Nephron progenitor cell (in vitro differentiated cells): ENCODE results near the gene NEU1.
"Not testable (repeated sequence)": the region's sequence is repeated elsewhere in the genome, so short reads cannot be mapped to it uniquely, and the experiment has no call there.

Experiments
- DNase-seq: peaks from one replicate; pipeline ENCODE4 v3.0.0; 2021
- H3K27ac Mint-ChIP-seq: 2 replicates; pipeline ENCODE4 v1.8.0; 2021; ENCODE audit warnings: mild to moderate bottlenecking, moderate library complexity, mixed read lengths
- H3K27me3 Mint-ChIP-seq: 2 replicates; pipeline ENCODE4 v1.8.0; 2021; ENCODE audit warnings: mild to moderate bottlenecking, low read depth, mixed read lengths; ENCODE audit not compliant: poor library complexity
- H3K36me3 Mint-ChIP-seq: 2 replicates; pipeline ENCODE4 v1.8.0; 2021; ENCODE audit warnings: low read depth, mixed read lengths
- H3K4me1 Mint-ChIP-seq: 2 replicates; pipeline ENCODE4 v1.8.0; 2021; ENCODE audit warnings: mixed read lengths
- H3K4me3 Mint-ChIP-seq: 2 replicates; pipeline ENCODE4 v1.8.0; 2021; ENCODE audit warnings: mild to moderate bottlenecking, moderate library complexity, mixed read lengths
- H3K9me3 Mint-ChIP-seq: 2 replicates; pipeline ENCODE4 v1.8.0; 2021; ENCODE audit warnings: mild to moderate bottlenecking, moderate library complexity, mixed read lengths
- TF ChIP-seq, protein P1 (sequence below): fragments of 200-600 bp; sonication (generic); IDR thresholded peaks from 2 replicates; pipeline ENCODE4 v1.5.0; 2021; ENCODE audit warnings: antibody characterized with exemption

NEU1 gene

DNA sequence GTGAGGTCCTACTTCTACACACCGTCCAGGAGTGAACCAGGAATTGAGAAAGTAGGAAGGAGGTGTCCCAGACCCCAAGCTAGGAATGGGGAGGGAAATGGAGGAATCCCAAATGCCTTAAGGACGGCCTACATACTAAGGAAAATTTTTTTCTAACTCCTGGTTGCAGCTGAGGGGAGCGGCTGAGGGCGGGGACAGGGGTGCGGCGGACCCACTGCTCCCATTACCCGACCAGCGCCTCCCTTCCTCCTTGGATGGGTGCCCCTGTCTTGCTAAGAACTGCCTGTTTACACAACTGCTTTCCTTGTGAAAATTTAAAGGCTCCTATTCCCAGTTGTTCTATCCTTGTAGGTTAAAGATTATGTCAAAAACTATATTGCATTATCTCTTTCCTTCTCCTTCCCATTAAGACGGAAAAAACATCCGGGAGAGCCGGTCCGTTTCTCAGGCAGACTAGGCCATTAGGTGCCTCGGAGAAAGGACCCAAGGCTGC lies 35.8 kb downstream of the NEU1 start:
- Mint-ChIP-seq H3K4me1 (peaks cover 57% of the 10 kb centered on the region), H3K36me3 (peaks cover 7% of the 10 kb centered on the region), H3K27ac (peak overlapping the region; percentile 98), H3K9me3 (peaks cover 5% of the 10 kb centered on the region), H3K27me3 (peaks cover 4% of the 10 kb centered on the region), H3K4me3 (peak overlapping the region; percentile 92)
- TF ChIP-seq, protein P1, sequence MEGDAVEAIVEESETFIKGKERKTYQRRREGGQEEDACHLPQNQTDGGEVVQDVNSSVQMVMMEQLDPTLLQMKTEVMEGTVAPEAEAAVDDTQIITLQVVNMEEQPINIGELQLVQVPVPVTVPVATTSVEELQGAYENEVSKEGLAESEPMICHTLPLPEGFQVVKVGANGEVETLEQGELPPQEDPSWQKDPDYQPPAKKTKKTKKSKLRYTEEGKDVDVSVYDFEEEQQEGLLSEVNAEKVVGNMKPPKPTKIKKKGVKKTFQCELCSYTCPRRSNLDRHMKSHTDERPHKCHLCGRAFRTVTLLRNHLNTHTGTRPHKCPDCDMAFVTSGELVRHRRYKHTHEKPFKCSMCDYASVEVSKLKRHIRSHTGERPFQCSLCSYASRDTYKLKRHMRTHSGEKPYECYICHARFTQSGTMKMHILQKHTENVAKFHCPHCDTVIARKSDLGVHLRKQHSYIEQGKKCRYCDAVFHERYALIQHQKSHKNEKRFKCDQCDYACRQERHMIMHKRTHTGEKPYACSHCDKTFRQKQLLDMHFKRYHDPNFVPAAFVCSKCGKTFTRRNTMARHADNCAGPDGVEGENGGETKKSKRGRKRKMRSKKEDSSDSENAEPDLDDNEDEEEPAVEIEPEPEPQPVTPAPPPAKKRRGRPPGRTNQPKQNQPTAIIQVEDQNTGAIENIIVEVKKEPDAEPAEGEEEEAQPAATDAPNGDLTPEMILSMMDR: no peak
- DNase-seq: peak; percentile 45

DNA sequence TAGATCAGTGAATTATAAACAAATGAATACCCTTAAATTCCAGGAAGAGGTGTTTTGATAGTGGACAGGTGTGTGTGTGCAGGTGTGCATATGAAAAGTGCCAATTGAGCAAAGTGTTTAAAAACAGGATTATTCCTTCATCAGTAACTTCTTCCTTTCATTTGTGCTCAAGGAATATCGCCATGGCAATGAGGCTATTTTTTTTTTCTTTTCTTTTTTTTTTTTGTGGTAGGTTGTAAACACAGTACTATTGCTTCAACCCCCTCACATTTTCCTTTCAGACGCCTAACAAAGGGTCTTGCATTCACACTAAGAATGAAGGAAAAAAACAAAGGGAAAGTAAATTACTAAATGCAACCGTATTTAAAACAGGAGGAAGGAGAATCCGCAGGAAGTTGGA lies 37.1 kb downstream of the NEU1 start:
- Mint-ChIP-seq H3K4me3 (peak overlapping the region; percentile 92), H3K27me3 (peaks cover 4% of the 10 kb centered on the region), H3K27ac (no peak overlapping the region)

DNA sequence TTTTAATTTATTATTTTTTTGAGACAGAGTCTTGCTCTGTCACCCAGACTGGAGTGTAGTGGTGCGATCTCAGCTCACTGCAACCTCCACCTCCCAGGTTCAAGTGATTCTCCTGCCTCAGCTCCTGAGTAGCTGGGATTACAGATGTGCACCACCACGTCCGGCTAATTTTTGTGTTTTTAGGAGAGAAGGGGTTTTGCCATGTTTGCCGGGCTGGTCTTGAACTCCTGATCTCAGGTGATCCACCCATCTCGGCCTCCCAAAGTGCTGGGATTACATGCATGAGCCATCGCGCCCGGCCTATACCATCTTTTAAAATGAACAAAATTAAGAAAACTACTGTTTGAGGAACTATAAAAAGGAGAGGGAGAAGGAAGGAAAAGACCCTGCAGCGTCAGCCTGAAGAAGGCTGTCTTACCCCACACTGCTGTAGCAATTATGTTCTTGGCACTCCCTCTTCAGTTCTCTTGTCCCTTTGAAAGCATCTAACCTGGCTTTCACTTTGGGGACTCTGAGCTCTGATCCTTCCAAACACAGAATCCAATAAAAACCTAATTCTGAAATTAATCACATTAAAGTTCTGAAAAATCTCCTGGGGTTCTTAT lies 38.9 kb downstream of the NEU1 start:
- H3K27ac Mint-ChIP-seq, H3K4me3 Mint-ChIP-seq, H3K36me3 Mint-ChIP-seq, DNase-seq, H3K27me3 Mint-ChIP-seq: not testable (repeated sequence)
- Mint-ChIP-seq H3K4me1 (peaks cover 55% of the 10 kb centered on the region), H3K9me3 (peaks cover 11% of the 10 kb centered on the region)

More for the DNA sequence above, 37.1 kb downstream of the NEU1 start:
- peaks cover 7% of the 10 kb centered on the region for H3K36me3 Mint-ChIP-seq
- DNase-seq: no peak
- TF ChIP-seq, protein P1: no peak
- H3K4me1 Mint-ChIP-seq: peaks cover 60% of the 10 kb centered on the region
- H3K9me3 Mint-ChIP-seq: peaks cover 5% of the 10 kb centered on the region

DNA sequence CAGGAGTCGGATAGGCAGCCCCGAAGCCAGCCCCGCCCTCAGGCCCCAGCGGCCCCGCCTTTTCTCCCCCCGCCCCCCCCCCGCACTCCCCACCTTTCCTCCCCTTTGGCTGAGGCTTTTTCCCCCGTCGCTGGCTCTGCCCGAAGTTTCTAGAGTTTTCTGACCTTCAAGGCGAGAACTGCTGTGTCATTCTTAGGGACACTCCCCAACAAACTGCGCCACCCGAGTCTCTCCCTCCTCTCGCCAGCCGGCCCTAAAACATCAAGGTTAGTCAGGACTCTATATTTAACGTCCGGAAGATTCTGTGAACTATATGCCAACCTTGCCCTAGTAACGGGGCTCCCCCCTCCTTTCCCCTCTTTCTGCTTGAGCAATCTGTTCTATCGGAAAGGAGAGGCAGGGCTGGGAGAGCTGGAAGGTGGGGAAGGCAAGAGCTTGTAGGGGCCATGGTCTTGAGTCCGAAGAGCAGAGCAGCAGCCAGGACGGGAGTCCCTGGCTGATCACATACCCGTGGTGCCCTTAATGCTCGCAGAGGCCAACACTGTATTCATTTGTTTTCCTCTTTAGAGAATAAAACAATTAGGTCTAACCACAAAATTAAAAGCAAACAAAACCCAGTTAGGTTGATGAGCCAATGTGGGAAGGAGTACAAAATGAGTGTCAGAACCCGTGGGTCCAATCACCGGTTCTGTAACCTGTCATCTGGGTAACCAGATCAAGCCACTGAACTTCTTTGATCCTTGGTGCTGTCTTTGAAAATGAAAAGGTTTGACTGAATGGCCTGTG lies 40.4 kb downstream of the NEU1 start:
- TF ChIP-seq, protein P1: no peak
- H3K9me3 Mint-ChIP-seq: peaks cover 25% of the 10 kb centered on the region
- H3K4me1 Mint-ChIP-seq: peaks cover 60% of the 10 kb centered on the region
- peak overlapping the region; percentile 95 for H3K27ac Mint-ChIP-seq
- H3K27me3 Mint-ChIP-seq: peaks cover 9% of the 10 kb centered on the region
- peaks cover 16% of the 10 kb centered on the region for H3K36me3 Mint-ChIP-seq
- peak; percentile 55 for DNase-seq
- H3K4me3 Mint-ChIP-seq: peak overlapping the region; percentile 87

DNA sequence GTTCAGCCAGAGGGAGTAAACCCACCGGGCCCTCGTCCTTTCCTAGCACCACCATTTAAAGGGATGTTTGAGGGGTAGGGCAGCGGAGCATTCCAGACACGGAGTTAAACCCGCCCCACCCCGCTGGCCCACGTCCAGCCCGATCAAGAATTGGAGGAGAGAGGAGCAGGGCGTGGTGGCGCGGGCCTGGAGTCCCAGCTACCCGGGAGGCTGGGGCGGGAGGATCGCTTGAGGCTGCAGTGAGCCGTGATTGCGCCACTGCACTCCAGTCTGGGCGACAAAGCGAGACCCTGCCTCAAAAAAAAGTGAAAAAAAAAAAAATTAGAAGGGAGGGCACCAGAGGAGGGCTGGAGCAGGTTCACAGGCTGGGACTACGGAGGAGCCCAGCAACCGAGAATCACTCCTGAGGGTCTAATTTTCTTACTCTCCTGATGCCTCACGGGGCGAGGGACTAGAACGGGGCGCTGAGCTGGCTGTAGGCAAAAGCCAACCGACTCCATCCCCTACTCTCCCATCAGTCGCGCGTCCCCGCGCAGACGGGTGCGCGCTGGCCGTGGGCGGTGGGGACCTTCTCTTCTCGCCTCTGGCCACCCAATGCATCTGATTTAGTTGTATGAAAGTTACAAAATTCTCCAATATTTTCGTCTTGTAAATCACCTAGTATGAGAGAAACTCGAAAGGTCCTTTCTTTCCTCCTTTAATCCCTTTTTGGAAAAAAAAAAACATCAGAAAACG lies 41.2 kb downstream of the NEU1 start:
- Mint-ChIP-seq H3K9me3 (peaks cover 25% of the 10 kb centered on the region), H3K4me1 (peaks cover 53% of the 10 kb centered on the region), H3K4me3 (peak overlapping the region; percentile 87), H3K27me3 (peaks cover 9% of the 10 kb centered on the region), H3K27ac (peak overlapping the region; percentile 94), H3K36me3 (peaks cover 16% of the 10 kb centered on the region)
- peak; percentile 58 for DNase-seq
- TF ChIP-seq, protein P1: no peak

DNA sequence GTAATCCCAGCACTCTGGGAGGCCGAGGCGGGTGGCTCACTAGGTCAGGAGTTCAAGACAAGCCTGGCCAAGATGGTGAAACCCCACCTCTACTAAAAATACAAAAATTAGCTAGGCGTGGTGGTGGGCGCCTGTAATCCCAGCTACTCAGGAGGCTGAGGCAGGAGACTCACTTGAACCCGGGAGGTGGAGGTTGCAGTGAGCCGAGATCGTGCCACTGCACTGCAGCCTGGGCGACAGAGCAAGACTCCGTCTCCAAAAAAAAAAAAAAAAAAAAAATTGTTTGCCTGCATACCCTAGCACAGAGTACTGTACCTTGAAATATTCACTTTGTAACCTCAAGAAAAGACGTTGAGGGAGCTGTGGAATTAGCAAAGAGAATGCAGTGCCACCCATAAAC lies 42.2 kb downstream of the NEU1 start:
- H3K4me3 Mint-ChIP-seq: peak overlapping the region; percentile 87
- H3K4me1 Mint-ChIP-seq: peaks cover 48% of the 10 kb centered on the region

More for the DNA sequence above, 42.2 kb downstream of the NEU1 start:
- not testable (repeated sequence) for H3K27ac Mint-ChIP-seq, H3K27me3 Mint-ChIP-seq, DNase-seq
- Mint-ChIP-seq H3K9me3 (peaks cover 28% of the 10 kb centered on the region), H3K36me3 (peaks cover 19% of the 10 kb centered on the region)
